Stimulated activated CD4-positive, alpha-beta T cell treated with anti-CD3 and anti-CD28 coated beads, Interleukin-2, amount 100 ng/mL, for 48 hours (primary cell): ENCODE data around the gene OLAH.
"Not testable (repeated sequence)": the region's sequence is repeated elsewhere in the genome, so short reads cannot be mapped to it uniquely, and the experiment has no call there.

Experiments used
- DNase-seq, 2 donors: peaks; one replicate each; pipeline ENCODE4 v3.0.0-alpha.2; 2020

Gene OLAH

GRCh38 chr10:15043674-15044073 is at the start of gene OLAH:
OLAH (plus strand) TSS chr10:15043943; CDS start chr10:15047289, 3,346 bp downstream.
- DNase-seq, result no peak

- no peak for DNase-seq
Observed at GRCh38 chr10:14995964-14996565, 47.7 kb upstream of the OLAH start.

- DNase-seq, result not testable (repeated sequence)
Observed at GRCh38 chr10:15013530-15013929, 30.2 kb upstream of the OLAH start.

- DNase-seq, result no peak
Observed at GRCh38 chr10:15015451-15015850, 28.3 kb upstream of the OLAH start.

DNA sequence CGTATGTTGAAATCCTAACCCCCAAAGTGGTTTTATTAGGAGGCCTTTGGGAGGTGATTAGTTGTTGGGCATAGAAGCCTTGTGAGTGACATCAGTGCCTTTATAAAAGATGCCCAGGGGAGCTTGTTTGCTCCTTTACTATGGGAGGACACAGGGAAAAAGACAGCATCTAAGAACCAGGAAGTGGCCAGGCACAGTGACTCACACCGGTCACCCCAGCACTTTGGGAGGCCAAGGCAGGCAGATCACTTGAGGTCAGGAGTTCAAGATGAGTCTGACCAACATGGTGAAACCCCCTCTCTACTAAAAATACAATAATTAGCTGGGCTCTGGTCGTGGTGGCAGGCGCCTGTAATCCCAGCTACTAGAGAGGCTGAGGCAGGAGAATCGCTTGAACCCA is 22.8 kb upstream of the OLAH start:
- DNase-seq, result not testable (repeated sequence)

DNA sequence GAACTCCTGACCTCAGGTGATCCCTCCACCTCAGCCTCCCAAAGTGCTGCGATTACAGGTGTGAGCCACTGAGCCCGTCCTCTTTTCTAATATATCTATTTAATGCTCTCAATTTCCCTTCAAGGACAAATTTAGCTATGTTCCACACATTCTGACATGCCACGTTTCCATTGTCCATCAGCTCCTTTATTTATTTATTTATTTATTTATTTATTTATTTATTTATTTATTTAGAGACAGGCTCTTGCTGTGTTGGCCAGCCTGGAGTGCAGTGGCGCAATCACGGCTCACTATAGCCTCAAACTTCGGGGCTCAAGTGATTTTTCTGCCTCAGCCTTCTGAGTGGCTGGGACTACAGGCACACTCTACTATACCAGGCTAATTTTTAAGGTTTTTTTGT is 20.7 kb upstream of the OLAH start:
- DNase-seq, result not testable (repeated sequence)

DNA sequence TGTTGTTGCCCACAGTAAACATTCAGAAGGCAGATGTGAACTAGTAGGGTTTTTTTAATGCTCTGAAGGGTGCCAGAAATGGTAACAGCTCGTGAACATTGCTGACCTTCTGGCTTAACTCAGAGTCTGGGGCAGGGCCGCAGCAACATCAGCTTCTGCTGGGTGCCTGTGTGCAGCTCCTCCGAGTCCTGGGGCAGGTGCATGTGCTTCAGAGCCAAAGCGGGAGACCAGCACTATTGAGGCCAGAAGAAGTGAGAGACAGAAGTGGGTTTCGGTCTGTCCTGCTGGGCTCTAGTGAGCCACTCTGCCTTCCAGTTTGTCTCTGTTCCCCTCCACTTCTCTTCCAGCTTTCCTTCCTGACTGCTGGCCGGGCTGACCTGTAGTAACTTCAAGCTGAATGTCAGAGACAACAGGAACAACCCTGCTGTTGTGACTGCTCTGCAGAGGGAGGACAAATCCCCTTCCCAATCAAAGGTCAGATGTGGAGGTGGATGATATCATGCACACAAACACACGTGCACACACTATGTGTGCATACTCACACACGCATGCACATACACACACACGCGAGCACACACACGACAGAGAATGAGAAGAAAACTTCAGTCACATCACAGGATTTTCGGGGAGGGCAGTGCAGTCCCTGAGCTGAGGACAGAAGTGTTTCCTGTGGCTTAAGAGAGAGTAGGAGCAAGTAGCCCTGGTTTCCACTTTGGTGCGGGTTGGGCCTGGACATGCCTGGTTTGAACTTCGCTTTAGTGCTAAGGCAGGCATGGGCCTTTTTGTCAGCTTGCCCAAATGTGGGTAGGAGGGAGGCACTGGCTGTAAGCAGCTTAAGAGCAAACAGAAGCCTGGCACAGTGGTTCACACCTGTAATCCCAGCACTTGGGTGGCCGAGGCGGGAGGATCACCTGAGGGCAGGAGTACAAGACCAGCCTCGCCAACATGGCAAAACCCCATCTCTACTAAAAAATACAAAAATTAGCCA is 19.4 kb upstream of the OLAH start:
- not testable (repeated sequence) for DNase-seq

DNA sequence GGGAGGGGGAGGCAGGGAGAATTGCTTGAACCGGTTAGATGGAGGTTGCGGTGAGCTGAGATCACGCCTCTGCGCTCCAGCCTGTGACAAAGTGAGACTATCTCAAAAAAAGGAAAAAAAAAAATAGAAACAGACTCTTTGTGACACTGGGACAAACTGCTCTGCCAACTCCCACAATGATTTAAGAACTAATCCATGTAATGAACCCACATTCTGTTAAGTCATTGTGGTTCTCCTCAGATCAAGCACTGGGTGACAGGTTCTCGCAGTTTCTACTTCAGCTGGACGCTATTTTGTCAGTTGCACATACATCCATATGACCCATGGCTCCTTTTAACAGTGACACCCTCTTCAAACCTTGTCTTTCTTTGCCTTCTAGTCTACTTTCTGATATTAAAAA is 18.7 kb upstream of the OLAH start:
- DNase-seq, result not testable (repeated sequence)

- DNase-seq, result no peak
Observed at GRCh38 chr10:15027741-15028140, 16.0 kb upstream of the OLAH start.

DNA sequence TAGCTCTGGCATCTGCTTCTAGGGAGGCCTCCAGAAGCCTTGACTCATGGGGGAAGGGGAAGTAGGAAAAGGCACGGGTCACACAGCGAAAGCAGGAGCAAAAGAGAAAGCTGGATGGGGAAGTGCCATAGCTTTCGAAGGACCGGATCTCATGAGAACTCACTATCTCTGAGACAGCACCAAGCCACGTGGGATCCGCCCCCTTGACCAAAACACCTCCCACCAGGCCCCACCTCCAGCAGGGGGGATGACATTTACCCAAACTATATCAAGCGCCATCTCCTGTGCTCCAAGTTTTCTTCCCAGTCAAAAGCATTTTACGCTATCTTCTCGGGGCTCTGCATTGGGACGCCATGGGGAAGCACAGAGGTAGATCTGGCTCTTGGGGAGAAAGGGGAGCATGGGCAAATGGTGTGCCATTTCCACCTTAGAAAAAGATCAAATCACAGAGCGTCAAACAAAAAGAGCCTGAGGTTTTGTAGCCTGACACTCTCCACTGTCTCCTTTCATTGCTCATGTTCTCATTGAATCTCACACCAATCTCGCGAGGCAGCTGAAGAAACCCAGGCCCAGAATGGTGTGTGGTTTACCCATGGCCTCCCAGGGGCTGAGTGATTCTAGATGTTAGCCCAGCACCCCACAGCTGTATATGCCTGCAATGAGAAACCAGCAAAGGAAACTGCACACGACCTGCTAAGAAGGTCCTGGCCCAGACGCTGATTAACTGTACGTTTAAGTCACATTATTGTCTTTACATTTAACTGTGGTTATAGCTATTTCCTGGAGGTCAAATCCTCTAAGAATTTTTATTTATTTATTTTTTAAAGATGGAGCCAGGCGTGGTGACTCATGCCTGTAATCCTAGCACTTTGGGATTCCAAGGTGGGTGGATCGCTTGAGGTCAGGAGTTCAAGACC is 8.1 kb upstream of the OLAH start:
- no peak for DNase-seq

DNA sequence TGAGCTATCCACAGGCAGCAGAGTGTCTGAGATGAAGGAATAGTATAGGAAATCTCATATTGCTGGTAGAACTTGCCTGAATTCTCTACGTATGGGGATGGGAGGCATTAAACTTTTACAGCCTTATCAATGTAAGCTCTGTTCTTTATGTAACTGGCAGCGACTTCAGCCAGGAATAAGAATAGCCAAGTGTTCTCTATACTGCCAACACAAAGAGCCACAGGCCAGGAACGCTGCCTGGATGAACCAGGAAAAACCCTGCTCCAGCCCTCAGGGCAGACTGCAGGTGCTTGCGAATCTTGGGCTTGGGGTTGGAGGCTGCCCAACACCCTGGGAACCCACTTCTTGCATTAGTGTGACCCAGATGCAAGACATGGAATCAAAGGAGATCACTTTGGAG is 6.1 kb upstream of the OLAH start:
- DNase-seq, result no peak

DNA sequence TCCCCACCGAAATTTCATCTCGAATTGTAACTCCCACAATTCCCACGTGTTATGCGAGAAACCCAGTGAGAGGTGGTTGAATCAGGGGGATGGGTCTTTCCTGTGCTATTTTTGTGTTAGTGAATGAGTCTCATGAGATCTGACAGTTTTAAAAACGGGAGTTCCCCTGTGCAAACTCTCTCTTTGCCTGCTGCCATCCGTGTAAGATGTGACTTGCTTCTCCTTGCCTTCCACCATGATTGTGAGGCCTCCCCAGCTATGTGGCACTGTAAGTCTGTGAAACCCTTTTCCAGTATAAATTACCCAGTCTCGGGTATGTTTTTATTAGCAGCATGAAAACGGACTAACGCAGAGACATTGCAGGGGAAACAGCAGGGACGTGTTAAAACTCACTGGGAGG is 5.3 kb upstream of the OLAH start:
- DNase-seq, result no peak

- no peak for DNase-seq
Observed at GRCh38 chr10:15045380-15045779, 1.6 kb downstream of the OLAH start.

GRCh38 chr10:15046626-15047025 is 2.9 kb downstream of the OLAH start:
- no peak for DNase-seq

DNA sequence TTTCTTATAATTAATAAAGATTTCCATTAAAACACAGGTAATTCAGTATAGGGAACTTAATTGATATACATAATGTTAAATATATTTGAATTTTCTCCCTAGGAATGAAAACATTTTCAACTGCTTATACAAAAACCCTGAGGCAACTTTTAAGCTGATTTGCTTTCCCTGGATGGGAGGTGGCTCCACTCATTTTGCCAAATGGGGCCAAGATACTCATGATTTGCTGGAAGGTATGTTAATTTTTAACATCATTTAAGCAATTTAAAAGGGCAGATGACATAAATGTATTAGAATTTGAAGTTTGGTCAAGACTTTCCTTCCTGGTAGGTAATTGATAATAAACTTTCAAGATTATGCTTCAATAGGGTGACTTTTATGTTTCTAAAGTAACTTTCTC is 5.8 kb downstream of the OLAH start:
- DNase-seq, result no peak

- no peak for DNase-seq
Observed at GRCh38 chr10:15052121-15052520, 8.4 kb downstream of the OLAH start.

DNA sequence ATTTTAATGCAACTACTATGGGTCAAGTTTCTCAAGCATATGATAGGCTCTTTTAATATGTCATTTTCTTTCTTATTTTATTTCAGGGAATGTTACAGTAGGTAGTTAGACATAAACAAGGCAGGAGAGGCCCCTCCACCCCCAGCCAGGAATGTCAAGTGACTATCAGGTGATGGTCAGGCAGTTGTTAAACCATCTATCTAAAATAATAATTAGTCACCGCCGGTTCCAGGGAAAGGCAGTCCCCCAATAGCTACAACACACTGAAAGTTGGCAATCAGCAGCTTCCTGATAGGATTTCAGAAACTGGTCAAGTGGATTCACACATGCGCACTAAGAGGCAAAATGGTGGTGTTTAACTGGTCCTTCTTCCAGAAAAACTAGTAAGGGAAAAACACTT is 9.3 kb downstream of the OLAH start:
- DNase-seq, result no peak

DNA sequence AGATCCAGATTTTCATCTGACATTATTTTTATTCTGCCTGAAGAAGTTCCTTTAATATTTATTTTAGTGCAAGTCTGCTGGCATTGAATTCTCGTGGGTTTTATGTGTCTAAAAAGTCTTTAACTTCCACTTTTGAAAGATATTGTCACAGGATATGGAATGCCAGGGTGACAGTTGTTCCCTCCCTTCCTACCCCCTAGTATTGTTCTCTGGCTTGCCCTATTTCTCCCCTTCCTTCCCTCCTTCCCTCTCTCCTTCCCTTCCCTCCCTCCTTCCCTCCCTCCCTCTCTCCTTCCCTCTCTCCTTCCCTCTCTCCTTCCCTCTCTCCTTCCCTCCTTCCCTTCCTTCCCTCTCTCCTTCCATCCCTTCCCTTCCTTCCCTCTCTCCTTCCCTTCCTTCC is 14.9 kb downstream of the OLAH start:
- no peak for DNase-seq

DNA sequence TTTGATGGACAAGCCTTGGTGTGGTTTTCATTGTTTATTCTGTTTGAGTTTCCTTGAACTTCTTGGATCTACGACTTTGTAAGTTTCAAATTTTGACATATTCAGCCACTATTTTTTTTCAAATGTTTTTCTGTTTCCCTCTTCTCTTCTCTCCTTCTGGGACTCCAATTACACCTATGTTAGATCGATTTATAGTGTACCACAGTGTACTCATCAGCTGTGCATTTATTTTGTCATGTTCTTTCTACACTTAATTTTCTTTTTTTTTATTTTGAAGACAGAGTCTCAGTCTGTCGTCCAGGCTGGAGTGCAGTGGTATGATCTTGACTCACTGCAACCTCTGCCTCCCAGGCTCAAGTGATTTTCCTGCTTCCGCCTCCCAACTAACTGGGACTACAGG is 16.2 kb downstream of the OLAH start:
- DNase-seq, result no peak

DNA sequence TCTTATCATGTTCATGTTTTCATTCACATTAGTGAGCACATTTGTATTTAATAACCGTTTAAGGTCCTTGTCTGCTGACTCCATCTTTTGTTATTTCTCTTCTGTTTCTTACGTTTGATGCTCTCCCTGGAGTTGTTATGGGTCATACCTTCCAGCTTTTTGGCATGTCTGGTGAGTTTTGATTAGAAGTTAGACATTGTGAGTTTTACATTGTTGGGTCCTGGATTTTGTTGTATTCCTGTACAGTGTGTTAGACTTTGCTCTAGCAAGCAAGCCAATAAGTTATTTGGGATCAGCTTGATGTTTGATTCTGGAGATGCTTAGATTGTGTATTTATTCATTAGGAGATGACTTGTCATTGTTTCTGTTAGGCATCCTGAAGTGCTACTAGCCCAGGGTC is 16.9 kb downstream of the OLAH start:
- DNase-seq, result no peak

GRCh38 chr10:15067154-15067553 is 23.4 kb downstream of the OLAH start:
- DNase-seq, result no peak

DNA sequence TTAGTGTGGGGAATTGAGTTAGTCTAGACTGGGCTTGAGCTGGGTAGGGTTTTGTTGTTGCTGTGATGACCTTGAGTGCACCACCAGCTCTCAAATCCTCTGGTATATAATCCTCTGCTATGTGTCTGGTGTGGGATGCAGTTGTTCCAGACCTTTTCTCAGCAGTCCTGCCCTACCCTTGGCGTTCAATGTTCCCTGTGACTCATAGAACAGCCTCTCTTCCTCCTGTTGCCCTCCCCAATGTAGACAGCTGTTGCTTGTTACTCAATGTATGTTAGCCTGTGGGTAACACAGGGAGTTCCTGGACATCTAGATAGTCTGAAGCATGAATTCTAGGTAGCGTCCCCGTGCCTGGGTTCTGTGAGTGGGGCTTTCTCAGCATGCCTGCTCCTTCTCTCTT is 25.1 kb downstream of the OLAH start:
- no peak for DNase-seq

GRCh38 chr10:15069230-15069629 is 25.5 kb downstream of the OLAH start:
- no peak for DNase-seq
